ENCODE data around the gene LGMN. TPM values are rescaled to one million over a fixed set of nuclear protein-coding genes. Genes with fewer than 3 reads are reported as not detected.

LGMN gene
- 16.6 and 20.0 TPM in 2 replicates for total RNA-seq (2022)
- Bru-seq, nascent RNA = percentile 39 among the genes with signal in this experiment
- percentile 40 among the genes with signal in this experiment for BruChase-seq, experiment 1, labeled RNA remaining after a 6-hour chase
- percentile 38 among the genes with signal in this experiment for BruChase-seq, experiment 2, labeled RNA remaining after a 2-hour chase
- long read RNA-seq, transcript LGMN-201 (14 exons, 2,055 nt) = major isoform, 40 of 64 reads
- long read RNA-seq, partial matches to known transcripts = 6 of 64 reads
- long read RNA-seq, other reads (novel, unspliced or antisense) = 11 of 64 reads

- peak; percentile 95 for DNase-seq (ENCODE audit: unreplicated experiment)
- H3K36me3 Mint-ChIP-seq (ENCODE audit: insufficient read depth, unreplicated experiment) = no peaks in the 10 kb centered on the region
- no peak for TF ChIP-seq CTCF (IDR thresholded peaks at IDR 0.05; ENCODE audit: unreplicated experiment)
- no TSS peak for BruUV-seq (replicated peaks)
- H3K4me3 Mint-ChIP-seq (ENCODE audit: unreplicated experiment) = peak within 1 kb of the TSS; percentile 95
- peaks cover 17% of the 10 kb centered on the region for H3K4me1 Mint-ChIP-seq (ENCODE audit: insufficient read depth, unreplicated experiment)
- H3K9me3 Mint-ChIP-seq (ENCODE audit: unreplicated experiment) = no peaks in the 10 kb centered on the region
- ChIA-PET CTCF (interaction anchor here (0.6 to 1.1 kb wide), 5 partner anchors 15 to 60 kb away, joined by 3 to 5 read pairs (median 3); no protein-coding TSS in a partner anchor), POLR2A (interaction anchor here (0.5 to 2.1 kb wide), 16 partner anchors 9 to 642 kb away, joined by 3 to 12 read pairs (median 4); partner anchors contain the start of gene ATXN3)
- intact Hi-C loops (cut with micrococcal nuclease) = loop anchor here (5.0 kb wide), 1 partner anchor 34 kb away; no protein-coding TSS in a partner anchor
- peak within 1 kb of the TSS; percentile 68 for H3K27ac Mint-ChIP-seq (ENCODE audit: low read depth, unreplicated experiment)
- no peaks in the 10 kb centered on the region for H3K27me3 Mint-ChIP-seq (ENCODE audit: insufficient read depth, unreplicated experiment)
These were observed at the start of gene LGMN for GRCh38 chr14:92748259-92749016. LGMN (minus strand) TSS chr14:92748627; CDS start chr14:92732786, 15,841 bp downstream.

GRCh38 chr14:92794961-92795360, 46.5 kb upstream of the LGMN start:
- intact Hi-C loops (cut with micrococcal nuclease) = no loop called here
- ChIA-PET POLR2A (interaction anchor here (0.9 to 1.4 kb wide), 3 partner anchors 27 to 755 kb away, joined by 3 to 4 read pairs (median 3); partner anchors contain the start of genes LGMN and TRIP11), CTCF (interaction anchor here (1.3 kb wide), 1 partner anchor 12 kb away, joined by 4 read pairs; no protein-coding TSS in a partner anchor)
- H3K4me1 Mint-ChIP-seq (ENCODE audit: insufficient read depth, unreplicated experiment) = peaks cover 8% of the 10 kb centered on the region
- DNase-seq (ENCODE audit: unreplicated experiment) = no peak
- peak overlapping the region; percentile 76 for H3K4me3 Mint-ChIP-seq (ENCODE audit: unreplicated experiment)
- H3K9me3 Mint-ChIP-seq (ENCODE audit: unreplicated experiment) = peaks cover 2% of the 10 kb centered on the region
- H3K36me3 Mint-ChIP-seq (ENCODE audit: insufficient read depth, unreplicated experiment) = peaks cover 28% of the 10 kb centered on the region
- H3K27ac Mint-ChIP-seq (ENCODE audit: low read depth, unreplicated experiment) = peak overlapping the region; percentile 84
- H3K27me3 Mint-ChIP-seq (ENCODE audit: insufficient read depth, unreplicated experiment) = no peaks in the 10 kb centered on the region
- BruUV-seq (replicated peaks) = no TSS peak
- TF ChIP-seq CTCF (IDR thresholded peaks at IDR 0.05; ENCODE audit: unreplicated experiment) = no peak

- Mint-ChIP-seq H3K4me3 (ENCODE audit: unreplicated experiment) (peak overlapping the region; percentile 76), H3K36me3 (ENCODE audit: insufficient read depth, unreplicated experiment) (peaks cover 24% of the 10 kb centered on the region), H3K27ac (ENCODE audit: low read depth, unreplicated experiment) (peak overlapping the region; percentile 84), H3K4me1 (ENCODE audit: insufficient read depth, unreplicated experiment) (peaks cover 6% of the 10 kb centered on the region), H3K27me3 (ENCODE audit: insufficient read depth, unreplicated experiment) (no peaks in the 10 kb centered on the region), H3K9me3 (ENCODE audit: unreplicated experiment) (peaks cover 6% of the 10 kb centered on the region)
- BruUV-seq (replicated peaks) = no TSS peak
- ChIA-PET CTCF (no interaction called here), POLR2A (interaction anchor here (0.5 to 1.5 kb wide), 7 partner anchors 12 to 755 kb away, joined by 3 to 6 read pairs (median 4); partner anchors contain the start of genes ATXN3, CPSF2, NDUFB1 and TRIP11)
- peak; percentile 18 for DNase-seq (ENCODE audit: unreplicated experiment)
- intact Hi-C loops (cut with micrococcal nuclease) = no loop called here
- no peak for TF ChIP-seq CTCF (IDR thresholded peaks at IDR 0.05; ENCODE audit: unreplicated experiment)
These were observed 46.1 kb upstream of the LGMN start for GRCh38 chr14:92794547-92794941.
